ENCODE data around the gene RIPK1.
A peak's percentile ranks its signal among the peaks of the same experiment; 100 is the strongest.

Gene RIPK1

GRCh38 chr6:3094815-3095214, 26.5 kb downstream of the RIPK1 start:
- no peak overlapping the region for H3K4me3 ChIP-seq (ENCODE audit: low read depth, low read length)
- TF ChIP-seq CTCF (IDR thresholded peaks at IDR 0.05; ENCODE audit: borderline replicate concordance, insufficient read depth, low read depth, low read length): no peak

- TF ChIP-seq CTCF (IDR thresholded peaks at IDR 0.05; ENCODE audit: borderline replicate concordance, insufficient read depth, low read depth, low read length): no peak
- no peak overlapping the region for H3K4me3 ChIP-seq (ENCODE audit: low read depth, low read length)
These were observed 34.6 kb downstream of the RIPK1 start for GRCh38 chr6:3102875-3103274.

- no peak overlapping the region for H3K4me3 ChIP-seq (ENCODE audit: low read depth, low read length)
- TF ChIP-seq CTCF (IDR thresholded peaks at IDR 0.05; ENCODE audit: borderline replicate concordance, insufficient read depth, low read depth, low read length): no peak
These were observed 40.6 kb downstream of the RIPK1 start for GRCh38 chr6:3108746-3109414.

- TF ChIP-seq CTCF (IDR thresholded peaks at IDR 0.05; ENCODE audit: borderline replicate concordance, insufficient read depth, low read depth, low read length): no peak
- H3K4me3 ChIP-seq (ENCODE audit: low read depth, low read length): no peak overlapping the region
These were observed 41.5 kb downstream of the RIPK1 start for GRCh38 chr6:3109761-3110160.

- H3K4me3 ChIP-seq (ENCODE audit: low read depth, low read length): no peak overlapping the region
- TF ChIP-seq CTCF (IDR thresholded peaks at IDR 0.05; ENCODE audit: borderline replicate concordance, insufficient read depth, low read depth, low read length): no peak
These were observed 46.1 kb downstream of the RIPK1 start for GRCh38 chr6:3114377-3114776.

GRCh38 chr6:3117912-3118352, 49.6 kb downstream of the RIPK1 start:
- no peak for TF ChIP-seq CTCF (IDR thresholded peaks at IDR 0.05; ENCODE audit: borderline replicate concordance, insufficient read depth, low read depth, low read length)
- H3K4me3 ChIP-seq (ENCODE audit: low read depth, low read length): peak overlapping the region; percentile 68

GRCh38 chr6:3118353-3119039, 50.2 kb downstream of the RIPK1 start, which contains the start of gene BPHL:
Gene BPHL, plus strand, starts transcription at chr6:3118711. Its CDS starts 30 bp downstream, at chr6:3118741.
- no peak for TF ChIP-seq CTCF (IDR thresholded peaks at IDR 0.05; ENCODE audit: borderline replicate concordance, insufficient read depth, low read depth, low read length)

More at GRCh38 chr6:3118353-3119039, 50.2 kb downstream of the RIPK1 start, which contains the start of gene BPHL:
- H3K4me3 ChIP-seq (ENCODE audit: low read depth, low read length): peak within 1 kb of the TSS; percentile 68
